Activated CD8-positive, alpha-beta memory T cell treated with anti-CD3 and anti-CD28 coated beads, Interleukin-2, amount 50 U/mL, for 1 hour (primary cell): ENCODE data around the gene KSR2.

Experiments
- DNase-seq: peaks from one replicate; pipeline ENCODE4 v3.0.0-alpha.2; 2020; ENCODE audit errors: extremely low read depth

The KSR2 gene

DNA sequence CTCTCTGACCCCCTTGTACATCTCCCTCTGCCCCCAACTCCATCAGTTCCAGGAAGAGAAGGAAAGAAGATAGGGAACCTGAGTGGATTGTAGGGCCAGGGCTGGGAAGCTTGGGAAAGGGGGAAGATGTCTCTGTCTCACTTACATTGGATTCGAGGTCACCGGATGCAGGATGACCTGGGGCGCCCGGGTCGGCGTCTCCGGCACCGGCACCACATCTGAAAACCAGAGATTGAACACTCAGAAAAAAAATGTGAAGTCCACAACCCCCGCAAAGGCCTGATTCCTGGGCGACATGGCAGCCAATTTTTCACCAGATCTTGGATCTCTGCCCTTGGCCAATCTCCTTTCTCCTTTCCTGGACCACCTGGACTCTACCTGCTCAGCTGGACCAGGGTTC, 438.0 kb downstream of the KSR2 start:
- DNase-seq = no peak

- no peak for DNase-seq
Observed at GRCh38 chr12:117528538-117528937, 440.3 kb downstream of the KSR2 start.

- no peak for DNase-seq
Observed at GRCh38 chr12:117527479-117527855, 441.3 kb downstream of the KSR2 start.

DNA sequence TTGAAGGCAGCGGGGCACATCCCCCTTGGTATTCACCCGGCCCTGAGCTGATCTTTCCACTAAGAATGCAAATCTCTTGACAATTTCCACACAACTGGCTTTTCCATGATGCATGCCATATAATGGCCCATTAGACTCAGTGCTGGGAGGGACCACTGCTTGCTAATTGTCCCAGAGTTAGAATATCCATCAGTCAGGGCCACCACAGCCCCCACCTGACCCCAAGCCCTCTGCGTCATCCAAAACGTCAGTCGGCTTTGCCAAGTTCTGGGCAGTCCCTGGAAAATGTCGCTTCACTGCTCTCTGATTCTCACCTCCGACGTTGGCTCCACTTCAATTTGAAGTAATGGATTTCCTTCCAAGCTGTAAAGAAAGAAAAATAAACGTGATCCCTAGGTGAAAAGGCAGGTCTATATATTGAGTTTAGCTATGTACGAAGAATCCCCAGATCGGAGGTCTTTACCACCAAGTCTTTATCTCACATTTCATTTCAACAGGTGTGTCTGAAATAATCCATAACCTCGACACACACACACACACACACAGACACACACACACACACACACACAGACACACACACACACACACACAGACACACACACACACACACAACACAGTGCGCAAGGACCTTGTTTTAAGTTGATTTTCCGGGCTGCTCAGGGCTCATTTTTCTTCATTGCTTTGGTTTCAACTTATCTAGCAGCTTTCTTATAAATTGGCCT, 441.9 kb downstream of the KSR2 start:
- DNase-seq = no peak

- no peak for DNase-seq
Observed at GRCh38 chr12:117525766-117526165, 443.0 kb downstream of the KSR2 start.

DNA sequence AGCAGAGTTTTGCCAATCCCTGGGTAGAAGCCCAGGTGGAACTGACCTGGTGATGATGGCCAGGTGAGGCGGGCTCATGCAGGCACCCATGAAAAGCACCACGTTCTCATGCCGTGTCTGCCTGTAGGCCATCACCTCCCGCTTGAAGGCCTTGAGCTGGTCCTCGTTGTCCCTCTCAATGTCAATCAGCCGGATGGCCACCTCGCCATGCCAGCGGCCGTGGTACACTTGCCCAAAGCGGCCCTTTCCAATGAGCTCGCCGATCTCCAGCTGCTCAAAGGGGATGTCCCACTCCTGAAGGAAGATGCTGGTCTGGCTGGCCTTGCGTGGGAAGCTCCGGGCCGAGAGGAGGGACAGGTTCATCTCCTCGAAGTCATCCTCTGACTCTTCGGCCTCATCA, 444.0 kb downstream of the KSR2 start:
- no peak for DNase-seq

GRCh38 chr12:117523971-117524370, 444.8 kb downstream of the KSR2 start:
- no peak for DNase-seq

- no peak for DNase-seq
Observed at GRCh38 chr12:117522559-117522958, 446.2 kb downstream of the KSR2 start.

DNA sequence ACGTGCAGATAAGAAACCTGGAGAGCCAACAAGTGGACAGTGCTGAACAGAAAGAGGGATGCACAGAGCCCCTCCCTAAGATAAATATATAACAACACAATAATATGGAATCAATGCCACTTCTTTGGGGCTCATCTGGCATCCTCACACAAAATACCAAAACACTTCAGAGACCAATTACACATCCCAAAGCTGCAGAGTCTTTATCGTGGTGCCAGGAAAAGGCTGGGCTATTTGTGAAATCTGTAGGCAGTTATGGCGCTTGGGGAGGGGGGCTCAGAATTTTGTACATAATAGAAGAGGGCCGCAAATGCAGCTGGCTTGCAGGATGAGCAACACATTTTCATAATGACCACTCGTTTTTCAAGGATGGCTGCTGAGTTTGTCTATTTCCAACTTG, 446.9 kb downstream of the KSR2 start:
- DNase-seq = no peak

DNA sequence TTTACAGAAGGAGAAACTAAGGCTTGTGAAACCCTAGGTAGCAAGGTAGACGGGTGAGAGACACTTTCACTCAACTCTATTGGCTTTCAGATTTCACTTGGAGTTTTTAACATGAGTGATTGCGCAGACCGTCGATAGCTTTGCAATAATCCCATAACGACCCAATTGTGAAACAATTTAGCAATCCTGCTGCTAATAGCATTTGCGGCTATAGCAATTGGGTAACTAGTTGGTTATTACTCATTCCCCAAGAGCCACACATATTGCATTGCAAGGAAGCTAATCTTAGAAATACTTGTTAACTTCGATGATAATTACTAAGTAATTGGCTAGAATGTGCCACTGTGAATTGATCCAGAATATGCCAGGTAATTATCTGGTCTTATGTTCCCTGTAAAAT, 447.4 kb downstream of the KSR2 start:
- no peak for DNase-seq

- no peak for DNase-seq
Observed at GRCh38 chr12:117518594-117519270, 450.1 kb downstream of the KSR2 start.

GRCh38 chr12:117517219-117517739, 451.5 kb downstream of the KSR2 start:
- DNase-seq = no peak

GRCh38 chr12:117516034-117516433, 452.8 kb downstream of the KSR2 start:
- no peak for DNase-seq

GRCh38 chr12:117514016-117514415, 454.8 kb downstream of the KSR2 start:
- no peak for DNase-seq

GRCh38 chr12:117513353-117513752, 455.4 kb downstream of the KSR2 start:
- no peak for DNase-seq

DNA sequence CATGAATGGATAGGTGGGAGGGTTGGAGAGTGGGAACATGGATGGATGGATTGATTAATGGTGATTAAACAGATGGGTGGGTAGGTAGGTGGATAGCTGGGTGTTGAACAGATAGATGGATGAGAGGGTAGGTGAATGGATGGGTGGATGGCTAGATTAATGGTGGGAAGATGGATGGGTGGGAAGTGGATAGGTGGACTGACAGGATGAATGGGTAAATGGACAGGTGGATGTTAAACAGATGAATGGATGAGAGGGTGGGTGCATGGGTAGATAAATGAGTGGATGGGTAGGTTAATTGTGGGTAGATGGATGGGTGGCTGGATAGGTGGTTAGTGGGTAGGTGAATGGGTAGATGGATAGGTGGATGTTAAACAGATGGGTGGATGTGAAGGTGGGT, 460.3 kb downstream of the KSR2 start:
- no peak for DNase-seq

DNA sequence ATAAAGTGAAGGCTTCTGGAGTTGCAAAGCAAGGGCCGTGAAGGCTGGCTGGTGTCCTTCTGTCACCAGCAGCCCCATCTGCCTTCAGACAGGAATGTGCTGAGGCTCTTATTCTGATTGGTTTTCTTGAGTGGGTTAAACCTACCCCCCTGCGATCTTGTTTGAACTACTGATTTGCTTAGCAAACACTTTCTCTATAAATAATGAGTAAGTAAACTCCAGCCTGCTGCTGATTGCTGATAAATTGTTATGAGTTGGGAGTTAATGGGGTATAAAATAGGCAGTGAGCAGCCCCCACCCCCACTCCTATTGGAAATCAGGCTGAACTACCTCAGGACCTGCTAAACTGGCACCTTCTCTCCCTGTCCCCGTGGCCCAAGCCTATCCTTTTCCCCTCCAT, 461.2 kb downstream of the KSR2 start:
- no peak for DNase-seq

GRCh38 chr12:117506333-117506732, 462.5 kb downstream of the KSR2 start:
- DNase-seq = no peak

- no peak for DNase-seq
Observed at GRCh38 chr12:117502633-117503032, 466.2 kb downstream of the KSR2 start.

GRCh38 chr12:117502233-117502632, 466.6 kb downstream of the KSR2 start:
- DNase-seq = no peak

- DNase-seq = no peak
Observed at GRCh38 chr12:117501076-117501869, 467.5 kb downstream of the KSR2 start.

DNA sequence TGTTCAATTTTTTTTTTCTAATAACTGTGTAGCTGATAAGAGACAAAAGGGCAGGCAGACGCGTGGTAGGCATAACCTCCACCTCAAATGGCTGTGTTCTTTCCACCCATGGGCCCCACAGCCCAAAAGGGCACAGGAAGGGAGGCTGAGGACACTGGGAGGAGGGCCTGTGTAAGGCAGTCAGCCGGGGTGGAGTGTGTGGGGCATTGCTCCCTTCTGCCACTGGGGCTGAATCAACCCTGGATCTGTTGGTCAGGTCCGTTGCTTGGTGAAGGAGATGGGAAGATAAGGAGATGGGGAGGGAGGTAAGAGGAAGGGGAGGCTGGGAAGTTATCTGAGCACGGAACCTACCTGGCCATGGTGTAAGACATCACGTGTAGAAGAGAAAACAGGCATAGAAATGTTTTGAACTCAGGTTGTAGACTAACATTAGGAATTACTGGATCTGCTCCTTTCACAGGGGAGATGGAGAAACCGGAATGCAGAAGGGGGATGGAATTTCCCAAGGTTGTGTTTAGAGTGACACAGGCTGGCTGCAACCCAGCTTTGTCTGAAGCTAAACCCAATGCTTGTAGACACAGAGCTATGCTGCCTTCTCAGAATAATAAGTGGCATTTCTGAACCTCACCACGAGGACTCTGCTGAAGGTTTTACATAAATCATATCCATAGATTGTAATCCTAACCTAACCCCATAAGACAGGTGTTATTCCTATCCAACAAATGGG, 468.9 kb downstream of the KSR2 start:
- DNase-seq = no peak
